ENCODE measurements around the gene AP1AR. TPM values are rescaled to one million over a fixed set of nuclear protein-coding genes. Genes with fewer than 3 reads are reported as not detected.

The AP1AR gene
- total RNA-seq, 1 experiment from 2014 or later = 35.3 TPM

DNA sequence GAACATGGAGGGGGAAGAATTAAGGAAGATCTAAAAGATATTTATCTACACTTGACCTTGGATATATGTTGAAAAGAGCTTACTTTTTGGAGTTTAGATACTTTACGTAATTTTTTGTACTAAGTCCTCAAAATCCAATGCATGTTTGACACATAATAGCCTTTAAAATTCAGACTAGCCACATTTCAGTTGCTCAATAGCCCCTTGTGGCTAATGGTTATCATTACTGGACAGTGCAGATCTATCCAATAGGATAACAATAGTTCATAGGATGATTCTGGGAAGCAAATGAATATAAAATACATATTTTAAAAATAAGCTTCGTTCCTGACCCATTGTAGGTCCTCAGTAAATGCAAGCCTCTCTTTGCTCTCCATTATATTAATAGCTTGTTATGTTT, 13.8 kb downstream of the AP1AR start:
- H3K9me3 ChIP-seq (replicated peaks) = no peaks in the 10 kb centered on the region
- no peak overlapping the region for H3K4me3 ChIP-seq
- no peaks in the 10 kb centered on the region for H3K27me3 ChIP-seq (replicated peaks)
- H3K4me1 ChIP-seq (replicated peaks) = 0 out of 2 replicates have a peak, but pooled peaks cover 3% of the 10 kb centered on the region
- H3K27ac ChIP-seq = no peak overlapping the region
- DNase-seq (ENCODE audit: low read depth in 1 of 2, low spot score in 2 of 2) = no peak
- H3K36me3 ChIP-seq = no peaks in the 10 kb centered on the region

DNA sequence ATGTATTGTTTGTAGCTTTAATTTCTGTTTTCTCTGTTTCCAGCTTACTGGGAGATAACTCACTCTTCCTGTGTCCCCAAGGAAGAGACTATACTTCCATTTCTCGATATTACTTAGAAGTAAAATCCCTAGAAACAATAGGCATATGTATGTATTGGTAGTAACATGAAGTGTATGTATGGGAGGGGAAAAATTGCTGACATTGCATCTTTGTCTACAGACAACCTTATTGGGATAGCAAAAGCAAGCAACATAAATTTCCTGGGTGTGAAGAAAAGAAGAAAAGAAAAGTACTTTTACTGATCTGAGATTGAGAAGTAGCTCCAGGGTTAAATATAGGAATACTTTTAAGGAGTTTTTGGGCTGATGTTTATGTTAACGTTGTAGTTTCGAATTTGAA, 15.4 kb downstream of the AP1AR start:
- Histone ChIP-seq H3K4me3 (no peak overlapping the region), H3K27me3 (replicated peaks) (no peaks in the 10 kb centered on the region), H3K27ac (no peak overlapping the region), H3K4me1 (replicated peaks) (0 out of 2 replicates have a peak, but pooled peaks cover 3% of the 10 kb centered on the region), H3K9me3 (replicated peaks) (no peaks in the 10 kb centered on the region), H3K36me3 (no peaks in the 10 kb centered on the region)
- no peak for DNase-seq (ENCODE audit: low read depth in 1 of 2, low spot score in 2 of 2)

DNA sequence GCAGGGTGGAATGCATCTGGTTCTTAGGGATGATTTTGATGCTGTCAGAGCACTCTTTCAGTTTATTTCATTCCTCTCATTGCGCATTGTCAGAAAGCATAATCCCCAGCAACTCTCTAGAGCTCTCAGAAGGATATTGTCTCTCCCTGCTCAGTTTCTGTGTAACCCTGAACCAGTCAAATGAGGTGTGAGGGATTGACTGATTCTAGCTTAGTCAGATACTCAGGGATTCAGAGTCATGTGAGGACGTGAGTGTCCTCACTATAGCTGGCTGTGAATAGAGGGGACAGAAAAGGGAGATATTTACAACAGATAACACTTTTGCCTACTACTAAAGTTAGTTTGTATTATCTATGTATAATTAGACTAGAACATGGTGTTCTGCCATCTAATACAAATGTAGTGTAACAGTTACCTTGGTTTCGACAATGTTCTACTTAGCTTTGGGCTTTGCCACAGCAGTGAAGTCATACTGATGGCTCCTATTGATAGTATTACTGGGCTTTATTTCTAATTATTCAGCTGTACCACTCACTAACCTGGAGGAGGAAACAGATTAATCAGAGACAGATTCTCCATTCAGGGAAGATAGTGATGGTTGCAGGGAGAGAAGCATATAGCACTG, 19.5 kb downstream of the AP1AR start:
- Histone ChIP-seq H3K27me3 (replicated peaks) (no peaks in the 10 kb centered on the region), H3K36me3 (no peaks in the 10 kb centered on the region), H3K27ac (no peak overlapping the region), H3K4me3 (no peak overlapping the region), H3K4me1 (replicated peaks) (no peaks in the 10 kb centered on the region), H3K9me3 (replicated peaks) (no peaks in the 10 kb centered on the region)
- no peak for DNase-seq (ENCODE audit: low read depth in 1 of 2, low spot score in 2 of 2)

DNA sequence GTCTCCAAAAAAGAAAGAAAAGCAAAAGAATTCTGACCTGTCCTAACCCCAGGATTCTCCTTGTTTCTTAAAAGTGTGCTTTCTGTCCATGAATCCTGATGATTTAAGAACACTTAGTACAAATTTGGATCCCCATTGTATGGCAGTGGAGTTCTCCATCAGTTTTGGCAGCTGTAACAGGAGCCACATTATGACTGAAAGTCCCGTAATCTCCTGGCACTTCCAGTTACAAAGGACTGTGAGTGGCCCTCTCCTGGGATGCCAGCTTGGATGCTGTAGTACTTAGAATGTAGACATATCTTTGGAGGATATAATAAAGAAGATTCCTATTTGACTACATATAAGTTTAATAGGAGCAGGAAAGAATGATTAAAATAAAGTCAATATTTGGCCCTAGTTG, 20.6 kb downstream of the AP1AR start:
- no peaks in the 10 kb centered on the region for H3K36me3 ChIP-seq
- no peak overlapping the region for H3K27ac ChIP-seq
- no peaks in the 10 kb centered on the region for H3K4me1 ChIP-seq (replicated peaks)
- no peak overlapping the region for H3K4me3 ChIP-seq
- no peak for DNase-seq (ENCODE audit: low read depth in 1 of 2, low spot score in 2 of 2)
- no peaks in the 10 kb centered on the region for H3K9me3 ChIP-seq (replicated peaks)
- H3K27me3 ChIP-seq (replicated peaks) = no peaks in the 10 kb centered on the region

DNA sequence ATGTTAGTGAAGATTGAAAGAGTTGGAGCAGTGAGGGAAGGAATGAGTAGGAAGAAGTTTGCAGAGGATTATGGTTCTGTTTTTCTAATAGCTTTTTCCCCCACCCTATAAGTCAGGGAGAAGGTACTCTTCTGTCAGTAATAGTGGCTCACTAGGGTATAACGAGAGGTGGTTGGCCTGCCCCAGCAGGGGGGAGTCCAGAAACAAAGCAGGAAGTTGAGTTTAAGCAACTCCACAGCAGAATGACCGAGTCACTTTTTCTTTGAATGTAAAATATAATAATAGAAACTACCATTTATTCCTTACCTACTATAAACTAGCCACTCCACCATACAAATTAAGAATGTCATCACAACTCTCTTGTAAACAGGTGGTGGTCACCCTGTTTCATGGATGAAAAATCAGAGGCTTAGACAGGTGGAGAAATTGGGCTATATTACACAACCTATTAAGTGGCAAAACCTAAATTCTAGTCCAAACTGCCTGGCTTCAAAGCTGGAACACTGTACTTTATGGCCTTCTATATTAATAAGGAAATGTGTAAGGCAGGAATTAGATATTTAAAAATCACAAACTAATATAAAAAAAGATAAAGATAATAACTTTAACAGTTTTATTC, 21.9 kb downstream of the AP1AR start:
- Histone ChIP-seq H3K9me3 (replicated peaks) (no peaks in the 10 kb centered on the region), H3K27ac (no peak overlapping the region), H3K4me1 (replicated peaks) (no peaks in the 10 kb centered on the region), H3K36me3 (no peaks in the 10 kb centered on the region), H3K27me3 (replicated peaks) (no peaks in the 10 kb centered on the region), H3K4me3 (no peak overlapping the region)
- DNase-seq (ENCODE audit: low read depth in 1 of 2, low spot score in 2 of 2) = no peak

DNA sequence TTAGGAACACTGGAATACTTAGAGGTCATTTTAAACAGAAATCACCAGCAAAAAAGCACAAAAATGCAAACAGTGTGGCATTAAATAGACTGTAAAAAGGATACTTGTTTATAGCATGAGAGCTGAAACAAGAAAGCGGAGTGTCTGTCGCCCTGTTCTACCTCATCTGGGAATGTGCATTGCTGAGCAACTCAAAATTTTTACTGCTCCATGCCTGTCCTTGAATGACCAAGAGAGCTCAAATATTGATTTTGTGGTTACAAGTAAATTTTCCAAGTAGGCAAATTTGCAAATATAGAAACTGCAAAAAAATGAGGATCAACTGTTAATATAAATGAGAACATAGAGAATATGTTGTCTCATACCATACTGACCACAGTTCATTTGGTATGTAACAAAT, 25.5 kb downstream of the AP1AR start:
- H3K27me3 ChIP-seq (replicated peaks) = no peaks in the 10 kb centered on the region
- H3K36me3 ChIP-seq = no peaks in the 10 kb centered on the region; the same call in 1 of the 2 replicates
- no peak overlapping the region for H3K27ac ChIP-seq
- no peaks in the 10 kb centered on the region for H3K4me1 ChIP-seq (replicated peaks)
- no peak for DNase-seq (ENCODE audit: low read depth in 1 of 2, low spot score in 2 of 2)
- no peak overlapping the region for H3K4me3 ChIP-seq
- no peaks in the 10 kb centered on the region for H3K9me3 ChIP-seq (replicated peaks)

DNA sequence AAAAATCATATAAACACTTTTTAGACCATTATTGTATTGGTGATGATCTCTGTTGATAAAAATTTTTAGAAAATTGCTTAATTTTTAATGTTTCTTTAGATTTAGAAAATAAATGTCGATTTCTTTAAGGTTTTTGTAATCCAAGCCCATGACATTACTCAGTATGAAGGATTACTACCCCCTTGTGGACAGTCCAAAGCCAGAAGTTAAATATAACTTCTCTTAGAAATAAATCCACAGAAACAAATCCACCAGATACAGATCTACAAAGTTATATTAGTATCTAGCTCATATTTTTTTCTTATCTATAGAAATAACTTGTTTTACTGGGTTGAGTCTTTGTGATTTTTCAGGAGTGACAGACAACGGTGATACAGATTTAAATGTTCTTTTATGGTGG, 35.2 kb downstream of the AP1AR start:
- Histone ChIP-seq H3K4me1 (replicated peaks) (peaks cover 15% of the 10 kb centered on the region), H3K36me3 (peaks cover 13% of the 10 kb centered on the region), H3K4me3 (no peak overlapping the region), H3K9me3 (replicated peaks) (no peaks in the 10 kb centered on the region), H3K27me3 (replicated peaks) (no peaks in the 10 kb centered on the region), H3K27ac (no peak overlapping the region)
- DNase-seq (ENCODE audit: low read depth in 1 of 2, low spot score in 2 of 2) = no peak

DNA sequence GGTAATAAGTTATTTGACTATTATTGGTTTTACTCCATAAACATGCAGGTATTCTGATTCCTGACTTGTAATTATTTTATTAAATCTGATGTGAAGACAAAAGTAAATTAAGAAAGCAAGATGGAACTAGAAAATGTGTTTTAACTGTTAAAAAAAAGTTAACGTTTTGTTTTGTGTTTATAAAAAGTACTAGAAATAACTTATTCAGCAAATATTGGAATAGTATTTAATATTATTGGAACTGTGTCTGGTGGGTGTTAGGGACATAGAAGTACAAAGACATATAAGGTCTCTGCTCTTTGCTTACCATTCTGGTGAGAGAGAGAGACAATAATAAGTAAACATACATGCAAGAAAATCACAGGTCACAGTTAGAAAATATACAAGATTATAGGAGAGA, 38.5 kb downstream of the AP1AR start:
- Histone ChIP-seq H3K9me3 (replicated peaks) (no peaks in the 10 kb centered on the region), H3K36me3 (peaks cover 21% of the 10 kb centered on the region), H3K27ac (peak overlapping the region; percentile 48), H3K4me3 (no peak overlapping the region), H3K4me1 (replicated peaks) (peaks cover 33% of the 10 kb centered on the region), H3K27me3 (replicated peaks) (no peaks in the 10 kb centered on the region)
- no peak for DNase-seq (ENCODE audit: low read depth in 1 of 2, low spot score in 2 of 2)

DNA sequence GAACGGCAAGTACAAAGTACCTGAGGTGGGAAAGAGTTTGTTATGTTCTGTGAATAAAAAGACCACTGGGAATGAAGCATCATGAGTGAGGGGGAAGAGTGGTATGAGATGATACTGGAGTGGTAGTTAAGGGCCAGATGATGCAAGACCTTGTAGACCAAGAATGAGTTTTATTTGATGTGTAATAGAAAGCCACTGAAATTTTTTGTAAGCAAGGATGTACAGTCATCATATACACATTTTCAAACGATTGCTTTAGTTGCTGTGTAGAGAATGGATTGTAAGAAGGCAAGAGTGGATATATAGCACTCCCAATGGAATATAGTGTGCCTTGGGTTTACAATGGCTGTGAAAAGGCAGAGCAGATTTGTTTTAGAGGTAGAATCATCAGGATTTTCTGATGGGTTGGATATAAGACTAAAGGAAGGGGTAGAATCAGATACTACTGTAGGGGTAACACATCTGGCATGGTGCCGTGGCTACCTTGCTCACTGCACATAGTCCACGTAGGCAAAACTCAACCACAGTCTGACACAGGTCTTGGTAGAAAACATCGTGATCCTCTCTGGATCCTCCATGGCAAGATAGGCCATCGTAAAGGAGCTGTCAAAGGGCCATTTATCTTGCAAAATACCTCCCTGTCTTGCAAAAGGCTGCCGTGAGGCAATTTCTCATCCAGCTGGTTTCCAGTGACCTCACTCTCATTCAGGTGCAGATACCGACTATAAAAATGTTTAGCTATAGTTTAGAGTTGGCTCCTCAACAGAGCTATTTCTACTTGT, 39.2 kb downstream of the AP1AR start:
- Histone ChIP-seq H3K4me3 (no peak overlapping the region), H3K27me3 (replicated peaks) (no peaks in the 10 kb centered on the region), H3K27ac (peak overlapping the region; percentile 48), H3K9me3 (replicated peaks) (no peaks in the 10 kb centered on the region), H3K36me3 (peaks cover 24% of the 10 kb centered on the region), H3K4me1 (replicated peaks) (peaks cover 33% of the 10 kb centered on the region)
- peak in 1 of 2 experiments; percentile 28 for DNase-seq (ENCODE audit: low read depth in 1 of 2, low spot score in 2 of 2)

DNA sequence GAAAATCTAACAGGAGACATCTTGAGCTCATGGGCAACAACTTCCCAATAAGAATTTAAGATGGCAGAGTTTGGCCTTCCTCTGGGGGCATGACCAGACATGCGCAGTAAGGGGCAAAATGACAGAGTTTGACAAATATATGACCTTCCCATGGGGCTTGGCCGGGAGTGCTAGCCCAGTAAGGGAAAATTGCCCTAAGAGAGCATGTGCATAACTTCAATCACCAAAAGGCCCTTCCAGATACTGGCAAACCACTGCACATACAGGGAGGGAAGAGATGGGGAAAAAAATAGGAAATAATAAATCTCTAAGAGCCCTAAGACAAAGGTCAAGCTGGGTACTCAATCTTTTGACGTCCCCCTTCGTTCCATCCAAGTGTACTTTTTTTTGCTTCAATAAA, 40.7 kb downstream of the AP1AR start:
- peaks cover 34% of the 10 kb centered on the region for H3K36me3 ChIP-seq
- peaks cover 33% of the 10 kb centered on the region for H3K4me1 ChIP-seq (replicated peaks)
- no peak overlapping the region for H3K4me3 ChIP-seq
- H3K27ac ChIP-seq = no peak overlapping the region; the same call in 1 of the 2 replicates
- no peak for DNase-seq (ENCODE audit: low read depth in 1 of 2, low spot score in 2 of 2)
- H3K27me3 ChIP-seq (replicated peaks) = no peaks in the 10 kb centered on the region
- no peaks in the 10 kb centered on the region for H3K9me3 ChIP-seq (replicated peaks)

DNA sequence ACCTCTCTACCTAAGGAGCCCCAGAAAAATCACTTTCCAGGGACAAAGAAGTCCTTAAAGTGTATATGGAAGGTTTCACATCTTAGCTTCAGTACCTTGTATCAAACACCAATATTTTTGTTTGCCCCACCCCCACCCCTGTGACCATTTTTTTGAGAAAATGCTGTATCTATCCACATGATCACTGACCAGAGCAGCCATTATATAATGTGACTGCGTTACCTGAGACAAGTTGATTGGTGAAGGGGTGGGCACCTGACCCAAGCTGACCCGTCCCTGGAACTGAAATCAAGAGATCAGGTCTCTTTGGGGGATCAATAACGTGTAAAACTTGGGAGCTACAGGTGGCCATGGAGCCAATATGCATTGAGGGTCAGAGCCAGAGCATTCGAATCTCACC, 43.4 kb downstream of the AP1AR start:
- Histone ChIP-seq H3K27me3 (replicated peaks) (no peaks in the 10 kb centered on the region), H3K4me1 (replicated peaks) (peaks cover 43% of the 10 kb centered on the region), H3K27ac (no peak overlapping the region), H3K9me3 (replicated peaks) (no peaks in the 10 kb centered on the region), H3K36me3 (peaks cover 39% of the 10 kb centered on the region), H3K4me3 (no peak overlapping the region)
- DNase-seq (ENCODE audit: low read depth in 1 of 2, low spot score in 2 of 2) = no peak

DNA sequence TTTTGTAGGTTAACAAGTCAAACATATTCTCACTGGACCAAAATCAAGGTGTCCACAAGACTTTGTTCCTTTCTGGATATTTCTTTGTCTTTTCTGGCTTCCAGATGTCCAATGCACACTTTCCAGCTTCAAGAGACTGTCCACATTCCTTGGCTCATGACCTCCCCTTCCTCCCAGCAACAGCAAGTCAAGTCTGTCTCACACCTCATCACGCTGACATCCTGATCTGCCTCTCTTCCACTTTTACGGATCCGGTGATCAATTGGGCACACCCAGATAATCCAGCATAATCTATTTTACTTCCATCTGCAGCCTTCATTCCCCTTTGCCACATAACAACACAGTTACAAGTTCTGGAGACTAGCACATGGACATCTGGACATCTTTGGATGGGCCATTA, 44.5 kb downstream of the AP1AR start:
- H3K36me3 ChIP-seq = peaks cover 42% of the 10 kb centered on the region
- no peak overlapping the region for H3K27ac ChIP-seq
- no peak overlapping the region for H3K4me3 ChIP-seq
- H3K9me3 ChIP-seq (replicated peaks) = no peaks in the 10 kb centered on the region
- H3K27me3 ChIP-seq (replicated peaks) = no peaks in the 10 kb centered on the region
- DNase-seq (ENCODE audit: low read depth in 1 of 2, low spot score in 2 of 2) = no peak
- H3K4me1 ChIP-seq (replicated peaks) = peaks cover 35% of the 10 kb centered on the region

DNA sequence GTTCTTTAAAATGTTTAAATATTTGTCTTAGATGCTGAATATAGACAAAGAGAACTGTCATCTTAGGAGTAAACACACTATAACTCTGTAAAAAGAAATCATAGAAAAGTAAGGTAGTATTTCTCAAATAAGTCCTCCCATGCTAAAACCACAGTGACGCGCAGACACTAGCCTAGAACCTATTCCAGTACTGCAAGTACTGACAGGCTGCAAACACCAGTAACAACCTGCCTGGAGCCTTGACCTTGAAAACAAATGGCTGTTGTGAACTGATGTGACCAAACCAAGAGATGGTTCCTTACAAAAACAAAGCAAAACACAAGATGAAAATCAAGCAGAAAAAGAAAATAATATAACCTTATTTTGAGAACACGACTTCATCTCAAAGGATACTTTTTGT, 45.6 kb downstream of the AP1AR start:
- Histone ChIP-seq H3K27ac (no peak overlapping the region), H3K4me1 (replicated peaks) (peaks cover 29% of the 10 kb centered on the region), H3K9me3 (replicated peaks) (no peaks in the 10 kb centered on the region), H3K4me3 (no peak overlapping the region), H3K27me3 (replicated peaks) (no peaks in the 10 kb centered on the region), H3K36me3 (peaks cover 52% of the 10 kb centered on the region)
- DNase-seq (ENCODE audit: low read depth in 1 of 2, low spot score in 2 of 2) = no peak

DNA sequence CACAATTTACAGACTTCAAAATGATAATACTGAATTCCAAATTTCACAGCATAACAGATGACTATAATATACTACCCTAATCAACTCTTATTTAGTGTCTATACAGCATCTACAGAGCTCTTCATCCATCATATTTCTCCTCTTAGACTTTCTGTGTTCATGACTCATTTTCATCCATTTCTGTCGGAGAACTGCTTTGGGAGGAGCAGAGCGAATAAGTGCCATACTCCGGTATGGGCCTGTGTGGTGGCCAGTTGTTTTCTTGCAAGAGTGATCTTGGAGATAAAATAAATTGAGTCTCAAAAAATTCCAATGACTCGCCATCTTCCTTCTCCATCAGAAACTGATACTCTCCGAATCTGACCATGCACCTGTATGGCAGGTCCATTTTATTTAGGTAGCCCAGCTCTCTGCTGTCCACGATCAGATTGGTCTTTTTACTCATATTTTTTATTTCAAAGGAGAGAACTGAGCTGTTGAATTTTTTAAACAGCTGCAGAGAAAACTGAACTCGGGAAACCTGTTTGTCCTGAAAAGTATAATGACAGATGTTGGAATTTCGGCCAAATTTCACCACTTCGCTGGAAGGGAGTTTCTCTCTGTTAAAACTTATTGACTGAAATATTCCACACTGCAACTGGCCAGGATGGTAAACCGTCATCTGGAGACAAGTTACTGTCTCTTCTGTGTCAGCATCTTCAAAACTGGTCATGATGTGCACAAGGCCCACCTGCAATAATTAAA, 46.3 kb downstream of the AP1AR start:
- peaks cover 26% of the 10 kb centered on the region for H3K4me1 ChIP-seq (replicated peaks)
- H3K9me3 ChIP-seq (replicated peaks) = no peaks in the 10 kb centered on the region
- H3K4me3 ChIP-seq = no peak overlapping the region
- DNase-seq (ENCODE audit: low read depth in 1 of 2, low spot score in 2 of 2) = no peak
- H3K27me3 ChIP-seq (replicated peaks) = no peaks in the 10 kb centered on the region
- no peak overlapping the region for H3K27ac ChIP-seq
- H3K36me3 ChIP-seq = peaks cover 59% of the 10 kb centered on the region

Data from SJSA1 (cell line).